GM21381 (cell line): ENCODE measurements around the gene LGALS7.
"Not testable (repeated sequence)": the region's sequence is repeated elsewhere in the genome, so short reads cannot be mapped to it uniquely, and the experiment has no call there.

ENCODE experiments used
- ATAC-seq: cut with Tn5 transposase; IDR thresholded peaks from one replicate; pipeline ENCODE4 v1.9.1; 2021; ENCODE audit warnings: mild to moderate bottlenecking, moderate library complexity; ENCODE audit not compliant: unreplicated experiment

Gene LGALS7

GRCh38 chr19:38773469-38774177 lies at the start of gene LGALS7:
LGALS7 (minus strand) TSS chr19:38773517; CDS start chr19:38773492, 25 bp downstream.
- ATAC-seq, result no peak

GRCh38 chr19:38821230-38821825 lies 48.0 kb upstream of the LGALS7 start:
- not testable (repeated sequence) for ATAC-seq

DNA sequence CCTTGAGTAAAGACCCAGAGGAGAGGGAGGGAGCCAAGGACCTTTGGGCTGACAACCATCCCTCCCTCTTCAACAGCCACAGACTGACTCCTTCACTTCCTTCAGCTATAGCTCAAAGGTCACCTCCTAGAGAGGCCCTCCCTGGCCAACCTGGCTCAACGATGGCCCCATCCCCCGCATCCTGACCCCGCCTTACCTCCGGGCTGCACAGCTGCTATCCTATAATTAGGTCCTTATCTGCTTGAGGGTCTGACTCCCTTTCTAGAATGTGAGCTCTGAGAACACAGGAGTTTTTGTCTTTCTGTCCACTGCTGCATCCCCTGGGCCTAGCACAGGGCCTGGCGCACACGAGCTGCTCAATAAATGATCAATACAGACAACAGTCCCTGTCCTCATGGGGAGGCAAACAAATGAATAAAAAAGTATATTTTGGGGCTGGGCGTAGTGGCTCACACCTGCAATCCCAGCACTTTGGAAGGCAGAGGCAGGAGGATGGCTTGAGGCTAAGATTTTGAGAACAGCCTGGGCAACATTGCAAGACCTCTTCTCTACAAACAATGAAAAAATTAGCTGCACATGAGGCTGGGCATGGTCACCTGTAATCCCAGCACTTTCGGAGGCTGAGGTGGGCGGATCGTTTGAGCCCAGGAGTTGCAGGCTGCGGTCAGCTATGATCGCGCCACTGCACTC lies 46.1 kb upstream of the LGALS7 start:
- ATAC-seq, result no peak

- ATAC-seq, result no peak
Measured at GRCh38 chr19:38817081-38817480, 43.8 kb upstream of the LGALS7 start.

GRCh38 chr19:38816131-38816750 lies 42.9 kb upstream of the LGALS7 start:
- ATAC-seq, result no peak

DNA sequence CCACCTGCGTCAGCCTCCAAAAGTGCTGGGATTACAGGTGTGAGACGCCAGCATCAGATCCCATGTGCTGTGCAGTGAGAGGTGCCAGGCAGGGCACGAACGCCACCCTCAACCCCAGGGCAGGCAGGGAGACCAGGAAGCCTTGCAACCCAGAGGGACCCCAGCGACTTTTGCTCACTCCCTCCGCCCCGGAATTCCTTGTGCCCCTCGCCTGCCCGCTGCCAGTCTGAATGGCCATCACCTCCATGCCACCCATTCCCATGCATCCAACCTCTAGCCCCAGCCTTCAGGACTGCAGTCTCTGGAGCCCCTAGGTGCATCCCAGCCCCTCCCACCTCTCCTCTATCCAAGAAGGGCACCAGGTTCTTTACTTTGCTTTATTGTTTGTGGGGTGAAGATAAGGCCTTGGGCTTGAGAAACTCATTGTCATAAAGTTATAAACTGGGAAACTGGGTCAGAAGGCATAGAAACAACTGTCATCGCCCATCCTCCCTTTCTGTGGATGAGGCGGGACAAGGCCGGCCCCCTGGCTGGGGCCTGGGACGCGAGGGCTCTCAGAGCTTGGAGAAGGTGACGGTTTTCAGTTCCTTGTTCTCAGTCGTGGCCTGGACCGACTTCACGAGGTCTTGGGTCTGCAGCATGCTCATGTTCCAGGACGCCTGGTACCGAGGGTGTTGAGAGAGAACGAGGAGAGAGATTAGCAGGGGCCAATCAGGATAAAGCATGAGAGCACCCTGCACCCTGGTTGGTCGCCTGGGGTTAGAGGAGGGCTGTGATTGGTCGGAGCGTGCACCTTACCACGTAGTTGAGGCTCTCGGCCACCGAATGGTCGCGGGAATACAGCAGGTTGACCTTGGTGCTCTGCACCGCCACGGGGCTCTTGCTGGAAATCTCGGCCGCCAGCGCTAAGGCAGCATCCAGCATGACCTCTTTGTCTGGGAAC lies 42.0 kb upstream of the LGALS7 start:
- no peak for ATAC-seq

- not testable (repeated sequence) for ATAC-seq
Measured at GRCh38 chr19:38813932-38814331, 40.6 kb upstream of the LGALS7 start.

- ATAC-seq, result no peak
Measured at GRCh38 chr19:38813323-38813722, 40.0 kb upstream of the LGALS7 start.

DNA sequence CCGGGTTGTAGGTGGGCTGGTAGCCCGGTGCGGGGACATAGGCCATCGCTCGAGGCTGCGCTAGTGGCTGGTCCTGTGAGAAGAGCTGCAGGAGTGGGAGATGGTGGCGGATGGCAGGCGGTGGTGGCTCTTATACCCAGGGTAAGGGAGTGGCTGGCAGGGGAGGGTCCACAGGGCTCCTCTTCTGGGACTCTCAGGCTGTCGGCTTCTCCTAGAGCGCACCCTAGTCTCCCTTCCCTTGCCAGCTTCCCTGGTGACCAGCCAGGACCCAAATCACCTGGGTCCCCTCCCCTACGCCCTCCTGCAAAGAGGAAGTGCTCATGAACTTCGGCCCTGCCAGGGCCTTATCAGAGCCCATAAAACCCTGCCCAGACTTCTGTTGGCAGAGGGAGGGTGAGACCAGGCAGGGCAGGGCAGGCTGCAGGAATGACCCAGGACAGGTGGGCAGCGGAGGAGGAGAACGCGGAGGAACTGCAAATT lies 39.6 kb upstream of the LGALS7 start, which contains the start of gene LGALS4:
TSS of gene LGALS4 (minus strand) at position 105 of the 480 bp plus-strand sequence. CDS start at position 46, 59 bp downstream.
- ATAC-seq, result no peak

DNA sequence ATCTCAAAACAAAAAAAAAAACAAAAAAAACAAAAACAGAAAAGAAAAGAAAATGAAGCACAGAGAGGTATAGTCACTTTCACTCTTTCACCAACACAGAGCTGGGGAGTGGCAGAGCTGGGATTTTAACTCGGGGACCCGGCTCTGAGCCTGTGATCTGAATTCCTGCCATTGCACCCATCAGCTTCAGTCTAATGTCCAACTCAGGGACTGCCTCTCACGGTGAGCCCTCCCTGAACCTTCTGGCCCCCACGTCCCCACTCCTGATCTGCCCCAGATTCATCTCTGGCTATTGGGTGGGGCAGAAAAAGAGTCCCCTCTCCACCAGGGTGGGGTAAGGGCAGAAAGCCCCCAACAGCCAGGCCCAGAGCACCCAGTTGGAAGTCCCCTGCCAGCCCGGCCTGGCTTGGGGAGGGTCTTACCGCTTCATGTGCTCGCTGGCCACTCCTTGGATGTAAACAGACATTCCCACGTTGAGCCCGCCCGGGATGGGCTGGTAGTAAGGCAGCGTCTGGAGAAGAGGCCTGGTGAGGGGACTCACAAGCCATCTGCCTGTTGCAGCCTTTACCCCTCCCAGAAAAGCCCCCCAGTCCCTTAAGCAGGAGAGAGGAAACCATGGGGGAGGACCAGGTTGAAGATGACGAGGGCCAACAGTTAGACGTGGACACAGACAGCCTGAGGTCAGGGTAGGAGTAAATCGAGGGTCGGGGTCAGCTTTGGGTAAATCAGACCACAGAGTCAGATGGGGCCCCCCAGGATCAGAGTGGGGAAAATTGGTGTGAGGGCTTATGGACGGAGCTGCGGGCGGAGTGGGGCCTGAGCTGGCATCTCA lies 38.9 kb upstream of the LGALS7 start:
- no peak for ATAC-seq

- ATAC-seq, result no peak
Measured at GRCh38 chr19:38809592-38810252, 36.4 kb upstream of the LGALS7 start.

DNA sequence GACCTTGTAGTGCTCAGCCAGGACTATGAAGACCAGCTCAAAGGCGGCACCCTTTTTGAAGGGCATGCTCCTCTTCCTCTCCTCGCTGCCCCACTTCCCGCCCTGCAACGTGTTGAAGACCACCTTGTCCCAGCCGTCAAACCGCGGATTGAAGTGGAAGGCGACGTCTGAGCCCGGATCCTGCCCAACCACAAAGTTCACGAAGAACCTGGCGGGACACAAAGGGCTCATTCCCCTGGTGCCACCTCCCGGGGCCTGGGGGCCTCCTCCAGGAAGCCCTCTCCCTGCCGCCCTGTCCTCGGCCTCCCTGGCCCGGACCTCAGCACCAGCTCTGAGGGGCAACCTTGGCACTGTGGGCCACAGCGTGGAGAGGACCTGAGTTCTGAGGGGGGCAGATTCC lies 35.4 kb upstream of the LGALS7 start:
- no peak for ATAC-seq

DNA sequence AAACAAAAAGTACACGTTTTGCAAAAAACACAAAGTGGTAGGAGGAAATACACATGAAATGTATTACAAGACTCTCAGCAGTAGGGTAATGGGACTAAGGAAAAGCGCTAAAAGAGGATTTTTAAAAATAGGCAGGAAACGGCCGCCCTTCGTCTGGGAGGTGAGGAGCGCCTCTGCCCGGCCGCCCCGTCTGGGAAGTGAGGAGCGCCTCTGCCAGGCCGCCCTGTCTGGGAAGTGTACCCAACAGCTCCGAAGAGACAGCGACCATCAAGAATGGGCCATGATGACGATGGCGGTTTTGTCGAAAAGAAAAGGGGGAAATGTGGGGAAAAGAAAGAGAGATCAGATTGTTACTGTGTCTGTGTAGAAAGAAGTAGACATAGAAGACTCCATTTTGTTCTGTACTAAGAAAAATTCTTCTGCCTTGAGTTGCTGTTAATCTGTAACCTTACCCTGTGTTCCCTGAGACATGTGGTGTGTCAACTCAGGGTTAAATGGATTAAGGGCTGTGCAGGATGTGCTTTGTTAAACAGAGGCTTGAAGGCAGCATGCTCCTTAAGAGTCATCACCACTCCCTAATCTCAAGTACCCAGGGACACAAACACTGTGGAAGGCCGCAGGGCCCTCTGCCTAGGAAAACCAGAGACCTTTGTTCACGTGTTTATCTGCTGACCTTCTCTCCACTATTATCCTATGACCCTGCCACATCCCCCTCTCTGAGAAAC lies 34.2 kb upstream of the LGALS7 start:
- ATAC-seq, result not testable (repeated sequence)

DNA sequence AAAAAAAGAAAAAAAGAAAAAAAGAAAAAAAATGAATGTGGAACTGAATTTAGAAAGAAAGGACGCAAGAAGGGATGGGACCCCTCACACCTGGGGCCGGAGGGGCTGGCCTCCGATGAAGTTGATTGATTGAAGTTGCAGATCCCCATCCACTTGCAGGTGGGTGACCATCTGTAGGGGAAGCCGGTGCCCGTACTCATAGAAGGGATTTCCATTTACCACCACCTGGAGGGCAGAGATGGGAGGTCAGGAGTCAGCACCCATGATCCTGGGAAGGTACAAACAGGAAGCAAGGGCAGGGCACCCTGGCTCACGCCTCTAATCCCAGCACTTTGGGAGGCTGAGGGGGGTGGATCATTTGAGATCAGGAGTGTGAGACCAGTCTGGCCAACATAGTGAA lies 33.1 kb upstream of the LGALS7 start:
- ATAC-seq, result no peak

GRCh38 chr19:38805180-38805579 lies 31.9 kb upstream of the LGALS7 start:
- ATAC-seq, result no peak

DNA sequence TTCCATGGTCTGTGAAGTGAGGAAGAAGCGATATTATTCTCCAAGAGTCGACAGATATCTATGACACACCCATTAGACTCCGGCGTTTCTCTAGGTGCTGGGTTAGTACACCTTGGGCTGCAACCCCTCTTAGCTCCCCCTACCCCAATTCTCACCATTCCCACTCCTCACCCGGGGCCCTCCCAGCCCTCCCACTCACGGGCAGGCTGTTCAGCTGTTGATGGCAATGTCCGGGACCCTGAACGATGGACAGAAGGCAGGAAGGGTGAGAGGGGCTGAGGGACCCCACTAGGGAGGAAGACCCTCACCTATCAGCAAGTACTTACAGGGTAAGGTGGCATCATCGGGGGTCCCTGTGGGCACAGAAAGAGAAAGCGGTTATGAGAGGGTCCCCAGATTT lies 30.2 kb upstream of the LGALS7 start:
- no peak for ATAC-seq

DNA sequence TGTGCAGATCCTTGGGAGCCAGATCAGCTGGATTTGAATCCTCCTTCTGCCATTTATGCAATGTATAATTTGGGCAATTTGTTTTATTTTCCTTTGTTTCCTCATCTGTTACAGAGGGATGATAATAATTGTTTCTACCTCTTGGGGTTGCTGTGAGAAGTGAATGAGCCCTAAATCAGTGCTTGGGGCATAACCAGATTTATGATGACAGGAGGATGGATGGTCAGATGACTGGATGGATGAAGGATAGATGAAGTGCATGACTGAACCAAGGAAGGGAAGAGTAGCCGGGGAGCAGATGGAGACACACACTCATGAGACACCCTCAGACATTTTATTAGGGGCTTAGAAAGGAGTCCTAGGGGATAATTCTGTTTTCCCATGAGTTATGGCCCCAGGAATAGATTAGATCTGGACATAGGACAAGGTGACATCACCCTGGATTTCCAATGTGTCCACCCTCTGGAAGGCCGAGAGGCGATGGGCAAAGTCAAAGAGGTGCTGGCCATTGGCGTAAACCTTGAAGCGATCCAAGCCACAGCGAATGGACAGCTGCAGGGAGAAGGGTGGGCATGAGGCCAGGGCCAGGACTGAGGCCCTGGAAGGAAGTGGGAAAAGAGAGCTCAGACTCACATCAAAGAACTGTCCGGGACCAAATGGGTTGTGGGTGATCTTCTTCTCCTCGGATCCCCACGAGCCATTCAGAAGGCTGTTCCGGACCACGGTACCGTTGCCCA lies 28.2 kb upstream of the LGALS7 start:
- no peak for ATAC-seq
